Lung (tissue), 12 donors: ENCODE results near the gene R3HDML. TPM values are rescaled to one million over a fixed set of nuclear protein-coding genes. Genes with fewer than 3 reads are reported as not detected.
A peak's percentile ranks its signal among the peaks of the same experiment; 100 is the strongest.

Source experiments
- ATAC-seq: fragments of 200-7000 bp; cut with Tn5 transposase; one replicate; pipeline ENCODE4 v1.9.1; 2020; ENCODE audit warnings: moderate number of reproducible peaks; ENCODE audit not compliant: insufficient read depth, low FRiP score
- DNase-seq, 3 donors: peaks; one replicate each; pipeline ENCODE4 v3.0.0-alpha.2; 2013 to 2017
- H3K27ac ChIP-seq, 2 donors: one replicate each; pipeline ENCODE4 v1.5.1; 2013; ENCODE audit warnings: mild to moderate bottlenecking in 2 of 2, moderate library complexity in 2 of 2, control low read depth in 1 of 2, inconsistent platforms in 1 of 2, low read depth in 1 of 2, low read length in 1 of 2
- H3K27me3 ChIP-seq, 3 donors: one replicate each; pipeline ENCODE4 v1.5.1; 2013; ENCODE audit warnings: low read length in 2 of 3; ENCODE audit not compliant: control insufficient read depth in 3 of 3, insufficient read depth in 3 of 3
- H3K36me3 ChIP-seq, 4 donors: one replicate each; pipeline ENCODE4 v1.5.1; 2013; ENCODE audit warnings: low read length in 4 of 4, mild to moderate bottlenecking in 1 of 4, moderate library complexity in 1 of 4; ENCODE audit not compliant: control insufficient read depth in 4 of 4, insufficient read depth in 4 of 4
- H3K4me1 ChIP-seq, 5 donors: one replicate each; pipeline ENCODE4 v1.5.1; 2013; ENCODE audit warnings: low read length in 5 of 5, mild to moderate bottlenecking in 2 of 5, moderate library complexity in 1 of 5; ENCODE audit not compliant: control insufficient read depth in 5 of 5, insufficient read depth in 5 of 5
- H3K4me3 ChIP-seq: one replicate; pipeline ENCODE4 v1.5.1; 2013; ENCODE audit warnings: mild to moderate bottlenecking, control low read depth, moderate library complexity
- H3K9ac ChIP-seq, 2 donors: one replicate each; pipeline ENCODE4 v1.5.1; 2013; ENCODE audit warnings: low read length in 2 of 2, control low read depth in 1 of 2; ENCODE audit not compliant: insufficient read depth in 1 of 2
- H3K9me3 ChIP-seq, 4 donors: one replicate each; pipeline ENCODE4 v1.5.1; 2013; ENCODE audit warnings: low read length in 3 of 4, mild to moderate bottlenecking in 1 of 4, moderate library complexity in 1 of 4; ENCODE audit not compliant: control insufficient read depth in 4 of 4, insufficient read depth in 3 of 4
- WGBS, 2 donors: extraction: QIAGEN DNeasy Blood & Tissue Kit; methylation state at CpG; one replicate each; pipeline ENCODE4 v1.1.7; 2013; 5-methylcytosine and 5-hydroxymethylcytosine counted together
- polyA plus RNA-seq, 2 donors: library from polyadenylated mRNA; stranded (reverse); fragments of 200-250 nt; gene quantifications; one replicate each; pipeline ENCODE4 v1.2.1, GENCODE V29; 2013
- total RNA-seq, 2 donors: library from RNA; depleted of rRNA in 1 of 2; stranded (reverse); fragments of >200 nt in 1 of 2; gene quantifications; one replicate each; pipeline ENCODE4 v1.2.1, GENCODE V29; 2014 to 2021
- TF ChIP-seq, protein P1 (sequence below): IDR thresholded peaks from 2 replicates; pipeline ENCODE4 v1.5.1; 2012; ENCODE audit warnings: mild to moderate bottlenecking; ENCODE audit errors: control extremely low read depth, extremely low read depth
- donor health status: control.
- donor health status: control.
- donor health status: Bipolar disorder and iron deficiency.
- donor health status: healthy.
- donor health status: DM: yes; HTN: yes; CAD: no.

The R3HDML gene
- total and polyA plus RNA-seq, 4 donors = not detected

GRCh38 chr20:44355498-44356352 is 18.9 kb downstream of the R3HDML start, which contains the start of gene HNF4A:
TSS of gene HNF4A (plus strand) at chr20:44355699. CDS start at chr20:44355805, 106 bp downstream.
- Histone ChIP-seq H3K9me3 (no peaks in the 10 kb centered on the region), H3K4me3 (no peak within 1 kb of the TSS), H3K27ac (no peak within 1 kb of the TSS), H3K9ac (no peak within 1 kb of the TSS), H3K4me1 (peaks cover 0 to 36% (median 16%) of the 10 kb centered on the region in 5 donors), H3K36me3 (no peaks in the 10 kb centered on the region), H3K27me3 (no peaks in the 10 kb centered on the region)
- TF ChIP-seq, protein P1, sequence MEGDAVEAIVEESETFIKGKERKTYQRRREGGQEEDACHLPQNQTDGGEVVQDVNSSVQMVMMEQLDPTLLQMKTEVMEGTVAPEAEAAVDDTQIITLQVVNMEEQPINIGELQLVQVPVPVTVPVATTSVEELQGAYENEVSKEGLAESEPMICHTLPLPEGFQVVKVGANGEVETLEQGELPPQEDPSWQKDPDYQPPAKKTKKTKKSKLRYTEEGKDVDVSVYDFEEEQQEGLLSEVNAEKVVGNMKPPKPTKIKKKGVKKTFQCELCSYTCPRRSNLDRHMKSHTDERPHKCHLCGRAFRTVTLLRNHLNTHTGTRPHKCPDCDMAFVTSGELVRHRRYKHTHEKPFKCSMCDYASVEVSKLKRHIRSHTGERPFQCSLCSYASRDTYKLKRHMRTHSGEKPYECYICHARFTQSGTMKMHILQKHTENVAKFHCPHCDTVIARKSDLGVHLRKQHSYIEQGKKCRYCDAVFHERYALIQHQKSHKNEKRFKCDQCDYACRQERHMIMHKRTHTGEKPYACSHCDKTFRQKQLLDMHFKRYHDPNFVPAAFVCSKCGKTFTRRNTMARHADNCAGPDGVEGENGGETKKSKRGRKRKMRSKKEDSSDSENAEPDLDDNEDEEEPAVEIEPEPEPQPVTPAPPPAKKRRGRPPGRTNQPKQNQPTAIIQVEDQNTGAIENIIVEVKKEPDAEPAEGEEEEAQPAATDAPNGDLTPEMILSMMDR = no peak
- no peak for ATAC-seq
- peak in 1 of 3 donors; percentile 16 for DNase-seq
- 69 to 88% methylated on average over 40 of the region's 40 CpGs for WGBS, 2 donors

- Histone ChIP-seq H3K9ac (no peak overlapping the region), H3K4me3 (no peak overlapping the region), H3K27me3 (no peaks in the 10 kb centered on the region), H3K27ac (no peak overlapping the region), H3K4me1 (peaks cover 0 to 36% (median 16%) of the 10 kb centered on the region in 5 donors), H3K9me3 (no peaks in the 10 kb centered on the region), H3K36me3 (no peaks in the 10 kb centered on the region)
- DNase-seq (peak; percentile 28 to 40 (median 31)), ATAC-seq (no peak)
- 67 to 84% methylated on average over 14 of the region's 14 CpGs for WGBS, 2 donors
- TF ChIP-seq, protein P1 = no peak
Measured at GRCh38 chr20:44356353-44356723, 19.5 kb downstream of the R3HDML start.

DNA sequence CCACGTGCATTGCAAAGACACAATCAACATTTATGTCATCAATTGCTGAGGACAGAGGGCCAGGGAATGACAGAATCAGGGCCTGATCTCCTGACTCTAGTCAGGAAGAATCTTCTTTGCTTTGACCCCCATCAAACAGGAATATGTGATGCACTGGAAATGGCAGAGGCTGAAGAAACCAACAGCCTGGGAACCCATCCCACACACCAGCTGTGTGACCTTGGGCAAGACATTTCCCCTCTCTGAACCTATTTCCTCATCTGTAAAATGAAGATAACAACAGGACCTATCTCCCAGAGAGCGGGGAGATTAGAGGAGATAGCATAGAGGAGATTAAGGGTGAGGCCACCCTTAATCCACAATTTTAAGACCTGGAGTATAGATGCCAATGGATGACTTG is 20.2 kb downstream of the R3HDML start:
- Histone ChIP-seq H3K9ac (no peak overlapping the region), H3K4me1 (peaks cover 0 to 36% (median 16%) of the 10 kb centered on the region in 5 donors), H3K9me3 (no peaks in the 10 kb centered on the region), H3K4me3 (no peak overlapping the region), H3K27me3 (no peaks in the 10 kb centered on the region), H3K36me3 (no peaks in the 10 kb centered on the region), H3K27ac (no peak overlapping the region)
- DNase-seq (no peak), ATAC-seq (no peak)
- WGBS, 2 donors = 45 to 60% methylated on average over 2 of the region's 2 CpGs
- TF ChIP-seq, protein P1 = no peak
